Measurements from ENCODE around the gene CHST12.

GRCh38 chr7:2386964-2387669 is 16.3 kb upstream of the CHST12 start:
- no peak for TF ChIP-seq CTCF (IDR thresholded peaks at IDR 0.05; ENCODE audit: poor library complexity)
- TF ChIP-seq EZH2phosphoT487 (IDR thresholded peaks at IDR 0.05; ENCODE audit: low read depth, severe bottlenecking, unreplicated experiment): no peak
- no peak for TF ChIP-seq EZH2 (IDR thresholded peaks at IDR 0.05; ENCODE audit: borderline replicate concordance)

Data from hepatocyte (in vitro differentiated cells).